Karpas-422 (cell line): ENCODE measurements around the gene SH3GLB2. TPM values are rescaled to one million over a fixed set of nuclear protein-coding genes. Genes with fewer than 3 reads are reported as not detected.
"Not testable (repeated sequence)": the region's sequence is repeated elsewhere in the genome, so short reads cannot be mapped to it uniquely, and the experiment has no call there.

Source experiments
- DNase-seq: peaks from one replicate; pipeline ENCODE4 v3.0.0-alpha.2; 2015
- H2AFZ ChIP-seq: fragments of 200-600 bp; sonication (generic); 2 replicates; pipeline ENCODE4 v1.6.1; 2014; ENCODE audit warnings: antibody characterized with exemption, low read length, mixed read lengths
- H3K27ac ChIP-seq: fragments of 200-600 bp; sonication (generic); 2 replicates; pipeline ENCODE4 v1.5.1; 2014; ENCODE audit warnings: mild to moderate bottlenecking, low read length, moderate library complexity
- H3K27me3 ChIP-seq: fragments of 200-600 bp; sonication (generic); 2 replicates; pipeline ENCODE4 v1.6.1; 2014; ENCODE audit warnings: low read length, mixed read lengths
- H3K36me3 ChIP-seq: fragments of 200-600 bp; sonication (generic); 2 replicates; pipeline ENCODE4 v1.6.1; 2014; ENCODE audit warnings: low read length, mixed read lengths; ENCODE audit not compliant: insufficient read depth
- H3K4me1 ChIP-seq: fragments of 200-600 bp; sonication (generic); 2 replicates; pipeline ENCODE4 v1.6.1; 2014; ENCODE audit warnings: mild to moderate bottlenecking, low read length, mixed read lengths
- H3K4me2 ChIP-seq: fragments of 200-600 bp; sonication (generic); 2 replicates; pipeline ENCODE4 v1.6.1; 2014; ENCODE audit warnings: low read length, low read depth, mild to moderate bottlenecking; ENCODE audit not compliant: poor library complexity, severe bottlenecking
- H3K4me3 ChIP-seq: fragments of 200-600 bp; sonication (generic); 2 replicates; pipeline ENCODE4 v1.5.1; 2014; ENCODE audit warnings: mild to moderate bottlenecking, antibody characterized with exemption, low read length, mixed read lengths
- H3K79me2 ChIP-seq: fragments of 200-600 bp; sonication (generic); 2 replicates; pipeline ENCODE4 v1.6.1; 2014; ENCODE audit warnings: mild to moderate bottlenecking, low read length, mixed read lengths
- H3K9ac ChIP-seq: fragments of 200-600 bp; sonication (generic); 2 replicates; pipeline ENCODE4 v1.6.0; 2014; ENCODE audit warnings: low read length
- H3K9me2 ChIP-seq: fragments of 200-600 bp; sonication (generic), shearing (Covaris generic); replicated peaks from 2 replicates; pipeline ENCODE4 v1.6.0; 2014; ENCODE audit warnings: mild to moderate bottlenecking, low read length, moderate library complexity; ENCODE audit not compliant: insufficient read depth
- H3K9me3 ChIP-seq: fragments of 300-700, 200-600 bp; sonication (generic); 2 replicates; pipeline ENCODE4 v1.6.1; 2014; ENCODE audit warnings: low read length, mixed read lengths
- H4K20me1 ChIP-seq: fragments of 200-600 bp; sonication (generic); 2 replicates; pipeline ENCODE4 v1.6.1; 2014; ENCODE audit warnings: mild to moderate bottlenecking, antibody characterized with exemption, low read length, low read depth; ENCODE audit not compliant: insufficient read depth
- total RNA-seq: library from RNA; depleted of rRNA; stranded (reverse); fragments of >200 nt; shearing (Covaris generic); gene quantifications from 2 replicates; pipeline ENCODE4 v1.2.3, GENCODE V29; 2014; ENCODE audit warnings: low replicate concordance

SH3GLB2 gene
- total RNA-seq, 1 experiment from 2014 or later, result 42.1 TPM

DNA sequence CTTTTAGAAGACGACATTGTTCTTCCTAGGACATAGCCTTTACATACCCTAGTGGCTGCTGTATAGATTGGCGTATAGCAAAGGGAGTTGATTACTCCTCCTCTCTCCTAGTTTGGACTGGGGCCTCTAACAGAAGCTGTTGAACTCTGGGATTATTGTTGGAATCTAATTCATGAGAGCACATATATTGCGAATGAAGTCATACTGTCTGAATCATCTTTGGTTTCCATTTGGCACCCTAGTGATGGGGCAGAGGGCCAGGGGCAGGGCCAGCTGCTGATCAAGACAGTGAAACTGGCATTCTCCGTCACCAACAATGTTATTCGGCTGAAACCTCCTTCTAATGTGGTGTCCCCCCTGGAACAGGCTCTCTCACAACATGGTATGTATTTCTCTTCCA, 40.3 kb downstream of the SH3GLB2 start:
- Histone ChIP-seq H3K9me3 (no peaks in the 10 kb centered on the region), H3K4me3 (no peak overlapping the region), H3K27me3 (no peaks in the 10 kb centered on the region), H3K79me2 (no peaks in the 10 kb centered on the region), H3K9ac (no peak overlapping the region), H3K27ac (no peak overlapping the region), H3K4me2 (no peak overlapping the region), H4K20me1 (no peaks in the 10 kb centered on the region), H3K4me1 (no peaks in the 10 kb centered on the region), H2AFZ (no peak overlapping the region), H3K36me3 (peaks cover 47% of the 10 kb centered on the region; the same call in 1 of the 2 replicates), H3K9me2 (no peaks in the 10 kb centered on the region)
- no peak for DNase-seq

DNA sequence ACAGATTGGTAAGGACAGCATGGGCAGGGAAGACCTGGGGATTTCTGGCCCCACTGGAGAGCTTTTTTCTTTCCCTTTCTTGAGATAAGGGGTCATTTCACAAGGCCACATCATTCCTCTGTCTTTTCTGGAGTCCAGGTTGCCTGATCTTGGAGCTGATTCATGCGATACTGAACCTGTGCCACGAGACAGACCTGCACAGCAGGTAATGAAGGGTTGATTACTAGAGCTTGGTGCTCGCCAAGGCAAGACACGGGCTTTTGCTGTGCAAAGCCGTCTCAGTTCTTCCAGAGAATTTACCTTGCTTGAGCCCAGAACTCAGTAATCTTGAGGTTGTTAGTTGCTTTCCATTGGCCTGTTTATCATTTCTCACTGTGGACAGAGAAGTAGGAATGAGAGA, 41.5 kb downstream of the SH3GLB2 start:
- no peak overlapping the region for H3K9ac ChIP-seq
- H2AFZ ChIP-seq, result no peak overlapping the region
- H3K4me1 ChIP-seq, result no peaks in the 10 kb centered on the region
- DNase-seq, result no peak
- no peaks in the 10 kb centered on the region for H3K9me2 ChIP-seq
- no peaks in the 10 kb centered on the region for H4K20me1 ChIP-seq
- no peaks in the 10 kb centered on the region for H3K79me2 ChIP-seq
- H3K27me3 ChIP-seq, result no peaks in the 10 kb centered on the region
- peaks cover 50% of the 10 kb centered on the region; the same call in 1 of the 2 replicates for H3K36me3 ChIP-seq
- no peak overlapping the region for H3K4me2 ChIP-seq
- H3K9me3 ChIP-seq, result no peaks in the 10 kb centered on the region
- H3K4me3 ChIP-seq, result no peak overlapping the region
- no peak overlapping the region for H3K27ac ChIP-seq

DNA sequence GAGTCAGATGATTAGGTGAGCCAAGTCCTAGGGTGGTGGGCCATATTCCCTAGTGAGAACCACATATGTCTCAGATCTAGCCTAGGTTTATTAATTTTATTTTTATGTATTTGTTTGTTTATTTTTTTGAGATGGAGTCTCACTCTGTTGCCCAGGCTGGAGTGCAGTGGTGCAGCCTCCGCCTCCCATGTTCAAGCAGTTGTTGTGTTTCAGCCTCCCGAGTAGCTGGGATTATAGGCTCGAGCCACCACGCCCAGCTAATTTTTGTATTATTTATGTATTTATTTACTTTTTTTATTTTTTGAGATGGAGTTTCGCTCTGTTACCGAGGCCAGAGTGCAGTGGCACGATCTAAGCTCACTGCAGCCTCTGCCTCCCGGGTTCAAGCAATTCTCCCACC, 44.6 kb downstream of the SH3GLB2 start:
- H3K36me3 ChIP-seq, result peaks cover 68% of the 10 kb centered on the region
- no peaks in the 10 kb centered on the region for H3K9me2 ChIP-seq
- H3K9ac ChIP-seq, result no peak overlapping the region
- DNase-seq, result no peak
- H2AFZ ChIP-seq, result no peak overlapping the region
- no peaks in the 10 kb centered on the region for H3K79me2 ChIP-seq
- no peak overlapping the region for H3K4me3 ChIP-seq
- H4K20me1 ChIP-seq, result no peaks in the 10 kb centered on the region
- H3K9me3 ChIP-seq, result no peaks in the 10 kb centered on the region
- H3K27me3 ChIP-seq, result no peaks in the 10 kb centered on the region
- H3K4me1 ChIP-seq, result no peaks in the 10 kb centered on the region
- no peak overlapping the region for H3K27ac ChIP-seq
- no peak overlapping the region for H3K4me2 ChIP-seq

DNA sequence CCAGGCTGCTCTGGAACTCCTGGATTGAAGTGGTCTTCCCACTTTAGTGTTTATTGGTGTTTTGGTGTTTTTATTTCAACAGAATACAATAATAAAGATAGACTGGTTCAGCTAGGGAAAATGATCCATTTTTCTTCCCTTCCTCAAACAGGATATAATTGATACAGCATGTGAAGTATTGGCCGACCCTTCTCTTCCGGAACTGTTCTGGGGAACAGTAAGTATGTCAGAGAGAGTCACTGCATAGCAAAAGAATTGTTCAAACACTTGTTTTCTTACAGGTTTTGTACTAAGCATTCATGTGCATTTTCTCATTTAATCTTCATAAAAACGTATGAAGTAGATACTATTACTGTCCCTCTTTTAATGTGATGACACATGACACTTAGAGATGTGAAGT, 49.0 kb downstream of the SH3GLB2 start:
- Histone ChIP-seq H3K79me2 (no peaks in the 10 kb centered on the region), H3K9me2 (no peaks in the 10 kb centered on the region), H3K9ac (no peak overlapping the region), H3K36me3 (peaks cover 49% of the 10 kb centered on the region), H3K27ac (no peak overlapping the region), H2AFZ (no peak overlapping the region), H3K27me3 (no peaks in the 10 kb centered on the region), H3K4me3 (no peak overlapping the region), H4K20me1 (no peaks in the 10 kb centered on the region), H3K4me1 (no peaks in the 10 kb centered on the region), H3K9me3 (no peaks in the 10 kb centered on the region), H3K4me2 (no peak overlapping the region)
- DNase-seq, result no peak

DNA sequence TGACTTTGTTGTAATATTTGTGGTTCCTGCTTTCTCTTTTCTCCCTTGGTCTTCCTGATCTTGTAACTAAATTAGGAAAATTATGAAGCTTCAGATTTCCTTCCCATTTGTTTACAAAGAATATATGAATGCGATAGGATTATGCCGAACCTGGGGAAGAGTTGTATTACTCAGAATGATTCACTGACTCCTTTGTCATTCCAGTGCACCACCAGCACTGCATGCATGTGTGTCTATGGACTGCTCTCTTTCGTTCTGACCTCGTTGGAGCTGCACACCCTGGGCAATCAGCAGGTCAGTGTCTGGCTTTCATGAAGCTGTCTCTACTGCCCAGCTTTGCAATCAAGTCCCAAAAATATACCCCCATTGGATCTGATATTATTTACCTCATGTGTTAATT, 55.2 kb downstream of the SH3GLB2 start:
- no peaks in the 10 kb centered on the region for H3K9me2 ChIP-seq
- no peaks in the 10 kb centered on the region for H3K4me1 ChIP-seq
- no peak for DNase-seq

DNA sequence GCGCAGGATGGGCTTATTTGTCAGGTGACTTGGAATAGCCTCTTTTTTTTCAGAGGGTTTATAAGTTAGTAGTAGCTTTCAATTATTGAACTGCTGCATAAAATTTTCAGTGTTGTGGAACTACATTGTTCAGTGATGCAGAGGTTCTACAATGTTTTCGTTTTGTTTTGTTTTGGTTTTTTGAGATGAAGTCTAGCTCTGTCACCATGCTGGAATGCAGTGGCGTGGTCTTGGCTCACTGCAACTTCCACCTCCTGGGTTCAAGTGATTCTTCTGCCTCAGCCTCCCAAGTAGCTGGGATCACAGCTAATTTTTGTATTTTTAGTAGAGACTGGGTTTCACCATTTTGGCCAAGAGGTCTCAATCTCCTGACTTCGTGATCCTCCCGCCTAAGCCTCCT, 58.6 kb downstream of the SH3GLB2 start:
- H4K20me1 ChIP-seq, result no peaks in the 10 kb centered on the region
- H3K9me3 ChIP-seq, result no peaks in the 10 kb centered on the region
- H3K4me3 ChIP-seq, result no peak overlapping the region
- H3K9ac ChIP-seq, result no peak overlapping the region
- DNase-seq, result no peak
- no peaks in the 10 kb centered on the region for H3K9me2 ChIP-seq
- H3K4me2 ChIP-seq, result no peak overlapping the region
- H3K79me2 ChIP-seq, result no peaks in the 10 kb centered on the region
- H3K27me3 ChIP-seq, result no peaks in the 10 kb centered on the region
- H3K36me3 ChIP-seq, result peaks cover 43% of the 10 kb centered on the region; the same call in 1 of the 2 replicates
- H3K4me1 ChIP-seq, result peaks cover 7% of the 10 kb centered on the region
- H2AFZ ChIP-seq, result no peak overlapping the region
- no peak overlapping the region for H3K27ac ChIP-seq

More for the DNA sequence above, 55.2 kb downstream of the SH3GLB2 start:
- H3K36me3 ChIP-seq, result peaks cover 50% of the 10 kb centered on the region; the same call in 1 of the 2 replicates
- no peaks in the 10 kb centered on the region for H3K79me2 ChIP-seq
- H3K9me3 ChIP-seq, result no peaks in the 10 kb centered on the region
- H3K27me3 ChIP-seq, result no peaks in the 10 kb centered on the region
- H3K9ac ChIP-seq, result no peak overlapping the region
- H2AFZ ChIP-seq, result no peak overlapping the region
- H4K20me1 ChIP-seq, result no peaks in the 10 kb centered on the region
- no peak overlapping the region for H3K27ac ChIP-seq
- H3K4me3 ChIP-seq, result no peak overlapping the region
- H3K4me2 ChIP-seq, result no peak overlapping the region

DNA sequence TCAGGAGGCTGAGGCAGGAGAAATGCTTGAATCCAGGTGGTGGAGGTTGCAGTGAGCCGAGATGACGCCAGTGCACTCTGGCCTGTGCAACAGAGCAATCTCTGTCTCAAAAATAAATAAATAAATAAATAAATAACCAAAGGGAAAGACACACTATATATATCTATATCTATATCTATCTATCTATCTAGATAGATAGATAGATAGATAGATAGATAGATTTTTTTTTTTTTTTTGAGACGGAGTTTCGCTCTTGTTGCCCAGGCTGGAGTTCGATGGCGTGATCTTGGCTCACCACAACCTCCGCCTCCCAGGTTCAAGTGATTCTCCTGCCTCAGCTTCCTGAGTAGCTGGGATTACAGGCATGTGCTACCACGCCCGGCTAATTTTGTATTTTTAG, 66.7 kb downstream of the SH3GLB2 start:
- H3K4me2 ChIP-seq, H3K27ac ChIP-seq, H3K27me3 ChIP-seq, H3K9me3 ChIP-seq, H3K9me2 ChIP-seq, H3K9ac ChIP-seq, H2AFZ ChIP-seq, DNase-seq, H4K20me1 ChIP-seq, H3K4me3 ChIP-seq, H3K4me1 ChIP-seq, H3K79me2 ChIP-seq: not testable (repeated sequence)
- H3K36me3 ChIP-seq, result peaks cover 39% of the 10 kb centered on the region
